ENCODE results near the gene NELL2.

- TF ChIP-seq FOXM1 (IDR thresholded peaks at IDR 0.05; ENCODE audit: low read depth) = no peak
- TF ChIP-seq YY1 (IDR thresholded peaks at IDR 0.05; ENCODE audit: low read depth) = no peak
- TF ChIP-seq CTCF (IDR thresholded peaks at IDR 0.05) = no peak
Observed at GRCh38 chr12:44544018-44544417, 332.1 kb downstream of the NELL2 start.

Data from SK-N-SH (cell line).